K562 (cell line): ENCODE results near the gene PTGFR. TPM values are rescaled to one million over a fixed set of nuclear protein-coding genes. Genes with fewer than 3 reads are reported as not detected.

Experiments
- ATAC-seq: fragments of 200-7000 bp; cut with Tn5 transposase; 3 replicates; pipeline ENCODE4 v1.9.1; 2020; ENCODE audit warnings: moderate library complexity
- BruUV-seq: library from RNA; stranded (reverse); fragments of 400-500 nt; replicated peaks from 2 replicates; lab custom pipeline; 2021; lab: Mats Ljungman, UMichigan
- CTCF ChIA-PET: fragments of 300-600 bp; formaldehyde crosslinking; extraction: SDS; loops from one replicate; lab custom pipeline; 2021; ENCODE audit warnings: low intra/inter-chr PET ratio; lab: Yijun Ruan, JAX
- POLR2A ChIA-PET: fragments of 300-600, 350-650 bp; sonication (Branson Sonifier 250); formaldehyde crosslinking; extraction: SDS; loops from one replicate; lab custom pipeline; 2021; ENCODE audit warnings: antibody characterized with exemption, inconsistent platforms; lab: Yijun Ruan, JAX
- DNase-seq, 4 experiments: peaks; one replicate each; pipeline versions ENCODE4 v3.0.0 to v3.0.0-alpha.2; 2011 to 2018; ENCODE audit warnings: low spot score in 3 of 4, mixed read lengths in 3 of 4; ENCODE audit errors: extremely low read depth in 1 of 4
- FAIRE-seq: peaks from 2 replicates; lab custom pipeline; 2011; peaks lifted over from hg19 to GRCh38; lab: Jason Lieb, UNC
- H2AFZ ChIP-seq: 2 replicates; pipeline ENCODE4 v1.6.0; 2011; ENCODE audit warnings: low read depth, low read length, control low read depth, inconsistent platforms
- H3K27ac ChIP-seq: fragments of 200-600 bp; 3 replicates; pipeline ENCODE4 v1.8.0; 2011; ENCODE audit warnings: low read depth, mild to moderate bottlenecking, control low read depth, inconsistent platforms, low read length, moderate library complexity, mixed read lengths; ENCODE audit errors: extremely low read depth
- H3K27me3 ChIP-seq, 2 experiments: fragments of 300-600 bp in 1 of 2; 2 replicates in 1 of 2; 3 replicates in 1 of 2; pipeline versions ENCODE4 v1.6.0 to v1.8.0; 2011; ENCODE audit warnings: inconsistent platforms in 2 of 2, low read length in 2 of 2, mild to moderate bottlenecking in 1 of 2, mixed read lengths in 1 of 2, moderate library complexity in 1 of 2; ENCODE audit not compliant: control insufficient read depth in 2 of 2, insufficient read depth in 2 of 2
- H3K36me3 ChIP-seq: fragments of 300-600 bp; 3 replicates; pipeline ENCODE4 v1.8.0; 2011; ENCODE audit warnings: mild to moderate bottlenecking, low read length, inconsistent platforms; ENCODE audit not compliant: control insufficient read depth, insufficient read depth
- H3K4me1 ChIP-seq, 2 experiments: fragments of 200-600 bp in 1 of 2; replicated peaks in 1 of 2; 2 replicates in 1 of 2; 3 replicates in 1 of 2; pipeline versions ENCODE4 v1.5.1 to v1.8.0; 2011; ENCODE audit warnings: inconsistent platforms in 2 of 2, low read length in 2 of 2, mild to moderate bottlenecking in 1 of 2, mixed read lengths in 1 of 2, moderate library complexity in 1 of 2; ENCODE audit not compliant: control insufficient read depth in 2 of 2, insufficient read depth in 2 of 2
- H3K4me2 ChIP-seq: 2 replicates; pipeline ENCODE4 v1.6.1; 2011; ENCODE audit warnings: low read length, control low read depth, inconsistent platforms, mixed read lengths; ENCODE audit not compliant: insufficient read depth
- H3K4me3 ChIP-seq: fragments of 200-600 bp; sonication (generic), shearing (Covaris generic); 2 replicates; pipeline ENCODE4 v1.5.1; 2016; ENCODE audit warnings: control low read depth, inconsistent platforms
- H3K79me2 ChIP-seq: fragments of 200-600 bp; 3 replicates; pipeline ENCODE4 v1.8.0; 2011; ENCODE audit warnings: low read length, inconsistent platforms; ENCODE audit not compliant: control insufficient read depth, insufficient read depth
- H3K9ac ChIP-seq, 2 experiments: 2 replicates each; pipeline versions ENCODE4 v1.6.0 to v1.6.1; 2011; ENCODE audit warnings: low read depth in 2 of 2, low read length in 2 of 2, control low read depth in 1 of 2, inconsistent platforms in 1 of 2, mild to moderate bottlenecking in 1 of 2, mixed read lengths in 1 of 2; ENCODE audit not compliant: insufficient read depth in 1 of 2
- H3K9me1 ChIP-seq: one replicate; pipeline ENCODE4 v1.6.0; 2011; ENCODE audit warnings: inconsistent platforms, mild to moderate bottlenecking, low read length, moderate library complexity; ENCODE audit not compliant: control insufficient read depth, insufficient read depth
- H3K9me3 ChIP-seq: replicated peaks from 2 replicates; pipeline ENCODE4 v1.5.1; 2011; ENCODE audit warnings: low read depth, low read length, inconsistent platforms; ENCODE audit not compliant: control insufficient read depth, insufficient read depth
- H4K20me1 ChIP-seq: replicated peaks from 2 replicates; pipeline ENCODE4 v1.6.1; 2011; ENCODE audit warnings: low read length, inconsistent platforms, mixed read lengths; ENCODE audit not compliant: control insufficient read depth, insufficient read depth
- ILF3 ChIP-seq: fragments of 450-650 bp; IDR thresholded peaks from 2 replicates; pipeline ENCODE4 v1.6.1; 2018; ENCODE audit warnings: antibody characterized with exemption, mild to moderate bottlenecking, moderate library complexity, borderline replicate concordance
- NFE2L1 ChIP-seq: fragments of 450-650 bp; IDR thresholded peaks from 2 replicates; pipeline ENCODE4 v1.6.1; 2016; ENCODE audit warnings: missing genetic modification characterization, low read depth, mild to moderate bottlenecking, missing compliant biosample characterization, moderate library complexity, borderline replicate concordance
- TEAD2 ChIP-seq: fragments of 450-650 bp; IDR thresholded peaks from 2 replicates; pipeline ENCODE4 v1.6.1; 2016; ENCODE audit warnings: missing genetic modification characterization, control low read depth, missing compliant biosample characterization
- YBX1 ChIP-seq: fragments of 450-650 bp; IDR thresholded peaks from 2 replicates; pipeline ENCODE4 v1.7.1; 2016; ENCODE audit warnings: mild to moderate bottlenecking
- ZNF41 ChIP-seq: fragments of 250-450 bp; sonication (Bioruptor Pico); conservative IDR thresholded peaks from 2 replicates; pipeline ENCODE4 v1.4.0; 2020; ENCODE audit warnings: mild to moderate bottlenecking
- WGBS: fragments of 100-300 bp; shearing (Covaris generic); methylation state at CpG from one replicate; pipeline ENCODE4 v1.1.6; 2016; ENCODE audit warnings: low coverage, mixed read lengths; ENCODE audit not compliant: insufficient coverage; ENCODE audit errors: missing lambda C conversion rate; 5-methylcytosine and 5-hydroxymethylcytosine counted together
- in situ Hi-C: fragments of 300-500 bp; cut with MboI; formaldehyde crosslinking; loops from 4 replicates; pipeline ENCODE4 v1.15.0; 2018; ENCODE audit warnings: inconsistent platforms, mixed read lengths
- intact Hi-C: fragments of 100-400 bp; cut with micrococcal nuclease; formaldehyde crosslinking; loops from 2 replicates; pipeline ENCODE4 v1.14.2; 2022
- polyA plus RNA-seq, 8 experiments: library from polyadenylated mRNA; depleted of rRNA in 4 of 8; stranded (reverse) in 5 of 8; unstranded in 3 of 8; fragments of >200 nt; fragmentation: Nextera tagmentation in 2 of 8; fragmentation: Illumina TruSeq in 1 of 8; extraction: Ambion mirVana in 2 of 8; extraction: Trizol in 1 of 8; gene quantifications; 2 replicates each; pipeline versions ENCODE4 v1.2.1 to v1.2.3, GENCODE V29; 2011 to 2014; ENCODE audit warnings: inconsistent platforms in 1 of 8, missing spikeins in 1 of 8
- total RNA-seq, 7 experiments: library from RNA; depleted of rRNA in 6 of 7; stranded (reverse); fragments of >200 nt in 6 of 7; fragmentation: Illumina TruSeq in 2 of 7; extraction: Trizol in 2 of 7; gene quantifications; 2 replicates each; pipeline versions ENCODE4 v1.2.1 to v1.2.3, GENCODE V29; 2011 to 2021; ENCODE audit warnings: low replicate concordance in 1 of 7
- TF ChIP-seq, protein P1 (sequence below): fragments of 450-650 bp; IDR thresholded peaks from 2 replicates; pipeline ENCODE4 v1.6.1; 2016; ENCODE audit warnings: mild to moderate bottlenecking

The PTGFR gene
- total and polyA plus RNA-seq, 9 of the 15 experiments (the other 6 are each of a cell fraction or from before 2014, with no cell fraction given), result 0.04 TPM; not detected in 8

DNA sequence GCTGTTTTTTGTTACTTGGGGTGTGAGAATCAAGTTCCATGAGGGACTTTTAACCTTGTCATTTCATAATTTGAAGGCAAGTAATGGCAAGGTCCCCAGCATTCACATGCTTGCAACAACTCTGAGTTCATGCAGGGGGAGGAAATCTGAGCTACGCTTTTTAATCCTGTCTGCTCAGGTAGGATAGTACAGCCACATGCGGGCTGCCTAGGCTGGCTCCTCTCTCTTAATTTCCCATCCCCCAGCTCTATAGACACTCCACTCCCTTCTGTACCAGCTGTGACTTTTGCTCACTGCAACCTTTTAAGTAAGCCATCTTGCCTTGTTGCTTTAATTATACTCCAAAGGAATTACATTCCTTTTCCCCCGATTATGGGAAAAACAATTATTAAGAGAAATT lies 30.1 kb downstream of the PTGFR start:
- Histone ChIP-seq H3K4me2 (no peak overlapping the region), H3K9me1 (no peaks in the 10 kb centered on the region), H3K4me3 (no peak overlapping the region), H3K79me2 (no peaks in the 10 kb centered on the region), H3K9me3 (no peaks in the 10 kb centered on the region), H3K9ac (no peak overlapping the region), H4K20me1 (no peaks in the 10 kb centered on the region), H3K36me3 (no peaks in the 10 kb centered on the region), H2AFZ (no peak overlapping the region), H3K4me1 (no peaks in the 10 kb centered on the region), H3K27me3 (no peaks in the 10 kb centered on the region), H3K27ac (no peak overlapping the region)
- ATAC-seq (no peak), DNase-seq (no peak), FAIRE-seq (no peak)
- WGBS, result 0% methylated on average over 3 of the region's 3 CpGs
- in situ Hi-C loops, result no loop called here
- TF ChIP-seq TEAD2 (tag), result no peak
- TF ChIP-seq ZNF41 (CRISPR knock-in tag), result no peak
- no peak for TF ChIP-seq YBX1
- TF ChIP-seq, protein P1, sequence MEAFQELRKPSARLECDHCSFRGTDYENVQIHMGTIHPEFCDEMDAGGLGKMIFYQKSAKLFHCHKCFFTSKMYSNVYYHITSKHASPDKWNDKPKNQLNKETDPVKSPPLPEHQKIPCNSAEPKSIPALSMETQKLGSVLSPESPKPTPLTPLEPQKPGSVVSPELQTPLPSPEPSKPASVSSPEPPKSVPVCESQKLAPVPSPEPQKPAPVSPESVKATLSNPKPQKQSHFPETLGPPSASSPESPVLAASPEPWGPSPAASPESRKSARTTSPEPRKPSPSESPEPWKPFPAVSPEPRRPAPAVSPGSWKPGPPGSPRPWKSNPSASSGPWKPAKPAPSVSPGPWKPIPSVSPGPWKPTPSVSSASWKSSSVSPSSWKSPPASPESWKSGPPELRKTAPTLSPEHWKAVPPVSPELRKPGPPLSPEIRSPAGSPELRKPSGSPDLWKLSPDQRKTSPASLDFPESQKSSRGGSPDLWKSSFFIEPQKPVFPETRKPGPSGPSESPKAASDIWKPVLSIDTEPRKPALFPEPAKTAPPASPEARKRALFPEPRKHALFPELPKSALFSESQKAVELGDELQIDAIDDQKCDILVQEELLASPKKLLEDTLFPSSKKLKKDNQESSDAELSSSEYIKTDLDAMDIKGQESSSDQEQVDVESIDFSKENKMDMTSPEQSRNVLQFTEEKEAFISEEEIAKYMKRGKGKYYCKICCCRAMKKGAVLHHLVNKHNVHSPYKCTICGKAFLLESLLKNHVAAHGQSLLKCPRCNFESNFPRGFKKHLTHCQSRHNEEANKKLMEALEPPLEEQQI, result no peak
- TF ChIP-seq ILF3, result no peak
- TF ChIP-seq NFE2L1 (tag), result no peak
- intact Hi-C loops, result no loop called here
- ChIA-PET POLR2A (no interaction called here), CTCF (no interaction called here)
- no TSS peak for BruUV-seq
